CD4-positive, CD25-positive, alpha-beta regulatory T cell (primary cell): ENCODE data around the gene CDC42EP3. TPM values are rescaled to one million over a fixed set of nuclear protein-coding genes. Genes with fewer than 3 reads are reported as not detected.

Source experiments
- ATAC-seq, 2 donors: fragments of 150-1000 bp; cut with Tn5 transposase; one replicate each; pipeline ENCODE4 v1.10.0; 2021; ENCODE audit warnings: low read depth in 2 of 2, moderate number of reproducible peaks in 2 of 2, moderate library complexity in 1 of 2
- DNase-seq, 3 donors: peaks; one replicate each; pipeline versions ENCODE4 v3.0.0 to v3.0.0-alpha.2; 2012 to 2022; ENCODE audit warnings: mixed read lengths in 1 of 3
- H3K27ac ChIP-seq: one replicate; pipeline ENCODE4 v1.7.0; 2013; ENCODE audit warnings: mild to moderate bottlenecking, low read length; ENCODE audit not compliant: insufficient read depth, poor library complexity, severe bottlenecking
- H3K27me3 ChIP-seq: one replicate; pipeline ENCODE4 v1.7.0; 2013; ENCODE audit warnings: low read length; ENCODE audit not compliant: control insufficient read depth, insufficient read depth
- H3K36me3 ChIP-seq: one replicate; pipeline ENCODE4 v1.7.0; 2013; ENCODE audit warnings: mild to moderate bottlenecking, low read length, moderate library complexity; ENCODE audit not compliant: control insufficient read depth, insufficient read depth
- H3K4me1 ChIP-seq: 2 replicates; pipeline ENCODE4 v1.7.0; 2013; ENCODE audit warnings: mild to moderate bottlenecking, low read length; ENCODE audit not compliant: insufficient read depth, control insufficient read depth, poor library complexity, severe bottlenecking
- H3K4me3 ChIP-seq: one replicate; pipeline ENCODE4 v1.7.0; 2013; ENCODE audit warnings: low read depth, mild to moderate bottlenecking, low read length, moderate library complexity
- H3K9me3 ChIP-seq, 2 experiments: 1 replicate in 1 of 2; 2 replicates in 1 of 2; pipeline ENCODE4 v1.7.0; 2013; ENCODE audit warnings: low read length in 2 of 2, mild to moderate bottlenecking in 1 of 2, moderate library complexity in 1 of 2; ENCODE audit not compliant: control insufficient read depth in 2 of 2
- H3K27ac Mint-ChIP-seq, 3 donors: one replicate each; pipeline ENCODE4 v1.8.0; 2020 to 2022; ENCODE audit warnings: mild to moderate bottlenecking in 3 of 3, mixed read lengths in 3 of 3, moderate library complexity in 2 of 3
- H3K27me3 Mint-ChIP-seq: one replicate; pipeline ENCODE4 v1.8.0; 2022; ENCODE audit warnings: mild to moderate bottlenecking, mixed read lengths
- H3K36me3 Mint-ChIP-seq: one replicate; pipeline ENCODE4 v1.8.0; 2020; ENCODE audit warnings: mixed read lengths
- H3K4me1 Mint-ChIP-seq, 4 donors: one replicate each; pipeline ENCODE4 v1.8.0; 2020 to 2022; ENCODE audit warnings: mixed read lengths in 4 of 4, mild to moderate bottlenecking in 1 of 4
- H3K4me3 Mint-ChIP-seq, 4 donors: one replicate each; pipeline ENCODE4 v1.8.0; 2020 to 2022; ENCODE audit warnings: mild to moderate bottlenecking in 4 of 4, mixed read lengths in 4 of 4, moderate library complexity in 3 of 4
- H3K9me3 Mint-ChIP-seq, 7 donors: one replicate each; pipeline ENCODE4 v1.8.0; 2020 to 2022; ENCODE audit warnings: mixed read lengths in 7 of 7, mild to moderate bottlenecking in 3 of 7, moderate library complexity in 2 of 7
- polyA plus RNA-seq, 4 donors: library from polyadenylated mRNA; unstranded; fragments of 300-500 nt; fragmentation: Illumina TruSeq; gene quantifications; one replicate each; pipeline ENCODE4 v1.2.3, GENCODE V29; 2021
- total RNA-seq: library from RNA; stranded (reverse); gene quantifications from one replicate; pipeline ENCODE4 v1.2.3, GENCODE V29; 2022

Gene CDC42EP3
- total and polyA plus RNA-seq, 5 donors from 2014 or later = 36.4 to 81.4 (median 64.3) TPM

GRCh38 chr2:37600735-37601134, 70.7 kb downstream of the CDC42EP3 start:
- Mint-ChIP-seq H3K9me3 (peaks cover 2 to 56% (median 17%) of the 10 kb centered on the region in 7 donors), H3K4me3 (peak overlapping the region; percentile 94 to 99 (median 96)), H3K27ac (peak overlapping the region; percentile 96 to 99 (median 97)), H3K27me3 (peaks cover 4% of the 10 kb centered on the region), H3K36me3 (peaks cover 41% of the 10 kb centered on the region), H3K4me1 (peaks cover 33 to 59% (median 46%) of the 10 kb centered on the region in 4 donors)
- H3K36me3 ChIP-seq = peaks cover 4% of the 10 kb centered on the region
- peaks cover 9 to 19% of the 10 kb centered on the region in 2 experiments for H3K9me3 ChIP-seq
- peak in 1 of 3 donors; percentile 19 for DNase-seq
- peak overlapping the region; percentile 75 for H3K27ac ChIP-seq
- peaks cover 26% of the 10 kb centered on the region for H3K4me1 ChIP-seq
- H3K27me3 ChIP-seq = no peaks in the 10 kb centered on the region
- peak overlapping the region; percentile 96 for H3K4me3 ChIP-seq
- no peak for ATAC-seq

- ATAC-seq (peak; percentile 80 to 91), DNase-seq (peak; percentile 36 to 89 (median 78))
- H3K9me3 Mint-ChIP-seq = peaks cover 2 to 59% (median 12%) of the 10 kb centered on the region in 7 donors
- H3K27me3 Mint-ChIP-seq = peaks cover 4% of the 10 kb centered on the region
- Histone ChIP-seq H3K4me3 (peak overlapping the region; percentile 96), H3K4me1 (peaks cover 26% of the 10 kb centered on the region), H3K9me3 (peaks cover 4 to 12% of the 10 kb centered on the region in 2 experiments), H3K27ac (peak overlapping the region; percentile 75), H3K36me3 (peaks cover 4% of the 10 kb centered on the region), H3K27me3 (no peaks in the 10 kb centered on the region)
- peaks cover 36% of the 10 kb centered on the region for H3K36me3 Mint-ChIP-seq
- H3K4me3 Mint-ChIP-seq = peak overlapping the region; percentile 94 to 99 (median 96)
- H3K27ac Mint-ChIP-seq = peak overlapping the region; percentile 96 to 99 (median 97)
- H3K4me1 Mint-ChIP-seq = peaks cover 31 to 59% (median 46%) of the 10 kb centered on the region in 4 donors
These were observed 71.5 kb downstream of the CDC42EP3 start for GRCh38 chr2:37599688-37600525.

DNA sequence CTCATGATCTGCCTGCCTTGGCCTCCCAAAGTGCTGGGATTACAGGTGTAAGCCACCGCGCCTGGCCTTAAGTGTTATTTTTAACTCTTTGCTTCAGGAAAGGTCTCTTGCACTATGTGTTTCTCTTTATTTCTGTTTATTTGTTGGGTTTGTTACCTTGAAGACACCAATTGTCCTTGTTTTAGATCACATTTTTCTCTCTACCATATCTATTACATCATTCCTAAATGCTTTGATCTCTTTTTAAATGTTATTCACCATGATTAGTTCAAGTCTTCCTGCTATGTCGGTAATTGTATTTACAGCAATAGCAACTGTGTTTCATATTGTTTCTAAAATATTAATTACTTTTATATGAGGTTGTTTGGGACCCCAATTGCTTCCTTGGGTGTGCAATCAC, 77.7 kb downstream of the CDC42EP3 start:
- peaks cover 0 to 39% (median 12%) of the 10 kb centered on the region in 7 donors for H3K9me3 Mint-ChIP-seq
- no peak for DNase-seq
- Histone ChIP-seq H3K27me3 (no peaks in the 10 kb centered on the region), H3K36me3 (no peaks in the 10 kb centered on the region), H3K4me1 (peaks cover 11% of the 10 kb centered on the region), H3K27ac (no peak overlapping the region), H3K9me3 (peaks cover under 1 to 2% of the 10 kb centered on the region in 2 experiments), H3K4me3 (no peak overlapping the region)
- H3K4me3 Mint-ChIP-seq = no peak overlapping the region
- peaks cover 10 to 35% (median 21%) of the 10 kb centered on the region in 4 donors for H3K4me1 Mint-ChIP-seq
- no peak for ATAC-seq
- H3K27me3 Mint-ChIP-seq = no peaks in the 10 kb centered on the region
- H3K36me3 Mint-ChIP-seq = peaks cover 9% of the 10 kb centered on the region
- H3K27ac Mint-ChIP-seq = no peak overlapping the region

GRCh38 chr2:37593024-37593423, 78.4 kb downstream of the CDC42EP3 start:
- H3K27me3 Mint-ChIP-seq = no peaks in the 10 kb centered on the region
- no peak for ATAC-seq
- no peak overlapping the region for H3K27ac ChIP-seq
- H3K9me3 ChIP-seq = peaks cover 0 to 2% of the 10 kb centered on the region in 2 experiments
- peaks cover 13 to 35% (median 21%) of the 10 kb centered on the region in 4 donors for H3K4me1 Mint-ChIP-seq
- peaks cover 0 to 32% (median 12%) of the 10 kb centered on the region in 7 donors for H3K9me3 Mint-ChIP-seq
- H3K27ac Mint-ChIP-seq = no peak overlapping the region
- DNase-seq = no peak
- H3K36me3 ChIP-seq = no peaks in the 10 kb centered on the region
- H3K36me3 Mint-ChIP-seq = peaks cover 7% of the 10 kb centered on the region
- no peaks in the 10 kb centered on the region for H3K27me3 ChIP-seq
- peak overlapping the region in 1 of 4 donors; percentile 38 for H3K4me3 Mint-ChIP-seq
- H3K4me3 ChIP-seq = no peak overlapping the region
- H3K4me1 ChIP-seq = peaks cover 11% of the 10 kb centered on the region
